K562 (cell line): ENCODE measurements around the gene HOXB6. TPM values are rescaled to one million over a fixed set of nuclear protein-coding genes. Genes with fewer than 3 reads are reported as not detected.
A peak's percentile ranks its signal among the peaks of the same experiment; 100 is the strongest.

Source experiments
- CAMTA2 ChIP-seq: fragments of 250-450 bp; sonication (Bioruptor Pico); conservative IDR thresholded peaks from 2 replicates; pipeline ENCODE4 v1.5.1; 2022
- CBX1 ChIP-seq: sonication (generic); IDR thresholded peaks from 2 replicates; pipeline ENCODE4 v1.6.1; 2016; ENCODE audit warnings: antibody characterized with exemption, low read depth, mild to moderate bottlenecking
- CHCHD3 ChIP-seq: fragments of 250-450 bp; sonication (Bioruptor Pico); IDR thresholded peaks from 2 replicates; pipeline ENCODE4 v2.1.2; 2022; ENCODE audit warnings: mild to moderate bottlenecking
- CTCF ChIP-seq, 3 experiments: IDR thresholded peaks in 2 of 3; conservative IDR thresholded peaks in 1 of 3; 2 replicates each; pipeline ENCODE4 v1.5.1; 2011 to 2012; ENCODE audit warnings: low read length in 3 of 3, mild to moderate bottlenecking in 3 of 3, control low read depth in 2 of 3, improper control_type of control experiment in 1 of 3, inconsistent platforms in 1 of 3, low read depth in 1 of 3, mixed read lengths in 1 of 3, moderate library complexity in 1 of 3; ENCODE audit not compliant: insufficient read depth in 2 of 3
- E2F8 ChIP-seq: fragments of 450-650 bp; IDR thresholded peaks from 2 replicates; pipeline ENCODE4 v1.7.1; 2018; ENCODE audit warnings: mild to moderate bottlenecking, low read depth; ENCODE audit not compliant: partially characterized antibody
- ETV5 ChIP-seq: sonication (generic); formaldehyde crosslinking; IDR thresholded peaks from 2 replicates; pipeline ENCODE4 v1.4.0; 2020; ENCODE audit warnings: low read depth, mild to moderate bottlenecking, missing genetic modification reagents
- GATA2 ChIP-seq: sonication (generic); formaldehyde crosslinking; IDR thresholded peaks from 2 replicates; pipeline ENCODE4 v1.4.0; 2020; ENCODE audit warnings: mild to moderate bottlenecking, missing genetic modification reagents
- GATAD2B ChIP-seq: fragments of 450-650 bp; IDR thresholded peaks from 2 replicates; pipeline ENCODE4 v1.6.1; 2017; ENCODE audit warnings: mild to moderate bottlenecking, borderline replicate concordance
- HDAC2 ChIP-seq: fragments of 450-650 bp; IDR thresholded peaks from 2 replicates; pipeline ENCODE4 v1.6.1; 2016; ENCODE audit warnings: mild to moderate bottlenecking
- KLF10 ChIP-seq: fragments of 250-450 bp; sonication (Bioruptor Pico); IDR thresholded peaks from 2 replicates; pipeline ENCODE4 v1.6.1; 2021; ENCODE audit warnings: matching md5 sums
- MYNN ChIP-seq, 2 experiments: sonication (generic); formaldehyde crosslinking in 1 of 2; IDR thresholded peaks; 2 replicates each; pipeline versions ENCODE4 v1.5.0 to v1.6.1; 2016 to 2020; ENCODE audit warnings: antibody characterized with exemption in 1 of 2, missing genetic modification reagents in 1 of 2
- NR3C1 ChIP-seq: sonication (generic); formaldehyde crosslinking; IDR thresholded peaks from 2 replicates; pipeline ENCODE4 v1.8.1; 2022; ENCODE audit warnings: missing genetic modification reagents
- PYGO2 ChIP-seq: fragments of 450-650 bp; IDR thresholded peaks from 2 replicates; pipeline ENCODE4 v1.6.1; 2016; ENCODE audit warnings: mild to moderate bottlenecking, missing genetic modification characterization, moderate library complexity, missing compliant biosample characterization
- RBM17 ChIP-seq: fragments of 200-400 bp; formaldehyde crosslinking; IDR thresholded peaks from 2 replicates; pipeline ENCODE4 v1.6.1; 2017; ENCODE audit warnings: low read depth, mild to moderate bottlenecking, low read length, borderline replicate concordance
- RBM22 ChIP-seq: fragments of 200-400 bp; formaldehyde crosslinking; IDR thresholded peaks from 2 replicates; pipeline ENCODE4 v1.6.1; 2018; ENCODE audit warnings: low read length, low read depth; ENCODE audit not compliant: poor library complexity, severe bottlenecking
- TCF3 ChIP-seq: sonication (generic); formaldehyde crosslinking; IDR thresholded peaks from 2 replicates; pipeline ENCODE4 v1.4.0; 2020; ENCODE audit warnings: mild to moderate bottlenecking, missing genetic modification reagents
- ZKSCAN8 ChIP-seq: fragments of 200-800 bp; sonication (Bioruptor generic); IDR thresholded peaks from 2 replicates; pipeline ENCODE4 v1.6.1; 2016; ENCODE audit warnings: missing genetic modification characterization, missing compliant biosample characterization
- ZNF133 ChIP-seq: fragments of 250-450 bp; sonication (Bioruptor Pico); IDR thresholded peaks from 2 replicates; pipeline ENCODE4 v1.4.0; 2020; ENCODE audit warnings: mild to moderate bottlenecking
- ZNF518B ChIP-seq: fragments of 250-450 bp; sonication (Bioruptor Pico); IDR thresholded peaks from 2 replicates; pipeline ENCODE4 v1.5.0; 2021; ENCODE audit warnings: mild to moderate bottlenecking, moderate library complexity
- ZNF76 ChIP-seq: fragments of 250-450 bp; sonication (Bioruptor Pico); IDR thresholded peaks from 2 replicates; pipeline ENCODE4 v1.4.0; 2020; ENCODE audit warnings: mild to moderate bottlenecking, moderate library complexity, borderline replicate concordance
- polyA plus RNA-seq, 8 experiments: library from polyadenylated mRNA; depleted of rRNA in 4 of 8; stranded (reverse) in 5 of 8; unstranded in 3 of 8; fragments of >200 nt; fragmentation: Nextera tagmentation in 2 of 8; fragmentation: Illumina TruSeq in 1 of 8; extraction: Ambion mirVana in 2 of 8; extraction: Trizol in 1 of 8; gene quantifications; 2 replicates each; pipeline versions ENCODE4 v1.2.1 to v1.2.3, GENCODE V29; 2011 to 2014; ENCODE audit warnings: inconsistent platforms in 1 of 8, missing spikeins in 1 of 8
- total RNA-seq, 7 experiments: library from RNA; depleted of rRNA in 6 of 7; stranded (reverse); fragments of >200 nt in 6 of 7; fragmentation: Illumina TruSeq in 2 of 7; extraction: Trizol in 2 of 7; gene quantifications; 2 replicates each; pipeline versions ENCODE4 v1.2.1 to v1.2.3, GENCODE V29; 2011 to 2021; ENCODE audit warnings: low replicate concordance in 1 of 7

The HOXB6 gene
- total and polyA plus RNA-seq, 9 of the 15 experiments (the other 6 are each of a cell fraction or from before 2014, with no cell fraction given), result 1.2 to 14.8 (median 4.9) TPM

GRCh38 chr17:48610282-48611211 lies 5.8 kb upstream of the HOXB6 start, which contains the start of gene HOXB7 (continued):
- no peak for TF ChIP-seq CTCF (IDR thresholded peaks at IDR 0.05 in 2 of 3, conservative IDR thresholded peaks at IDR 0.05 in 1 of 3; ENCODE audit: insufficient read depth in 2 of 3, low read depth in 1 of 3, low read length in 3 of 3)
- no peak for TF ChIP-seq TCF3
- TF ChIP-seq MYNN (IDR thresholded peaks at IDR 0.05), result no peak
- no peak for TF ChIP-seq MYNN (CRISPR knock-in tag; IDR thresholded peaks at IDR 0.05)
- TF ChIP-seq ETV5 (CRISPR knock-in tag), result peak; percentile 53; the same call in 1 of the 2 replicates
- TF ChIP-seq CBX1, result no peak
- no peak for TF ChIP-seq ZNF133 (CRISPR knock-in tag)
- TF ChIP-seq E2F8, result no peak
- peak; percentile 76 for TF ChIP-seq RBM22
- no peak for TF ChIP-seq HDAC2
- TF ChIP-seq KLF10 (CRISPR knock-in tag), result no peak
- TF ChIP-seq GATAD2B, result no peak
- TF ChIP-seq CAMTA2 (CRISPR knock-in tag), result no peak
- no peak for TF ChIP-seq ZNF518B
- no peak for TF ChIP-seq GATA2 (CRISPR knock-in tag)
- TF ChIP-seq ZNF76 (CRISPR knock-in tag), result no peak
- TF ChIP-seq RBM17, result no peak
- no peak for TF ChIP-seq CHCHD3
- no peak for TF ChIP-seq NR3C1 (CRISPR knock-in tag)
- TF ChIP-seq ZKSCAN8 (CRISPR knock-in tag), result no peak
- TF ChIP-seq PYGO2 (tag), result no peak
